Fibroblast of lung (primary cell): ENCODE results near the gene ZC3H15. TPM values are rescaled to one million over a fixed set of nuclear protein-coding genes. Genes with fewer than 3 reads are reported as not detected.

ENCODE experiments used
- DNase-seq, 2 donors: peaks; one replicate each; pipeline versions ENCODE4 v3.0.0 to v3.0.0-alpha.2; 2010; ENCODE audit warnings: low read depth in 2 of 2
- H2AFZ ChIP-seq: 2 replicates; pipeline ENCODE4 v1.5.1; 2012; ENCODE audit warnings: low read length, control low read depth, inconsistent platforms
- H3K27ac ChIP-seq: 2 replicates; pipeline ENCODE4 v1.5.1; 2011; ENCODE audit warnings: low read length, control low read depth; ENCODE audit not compliant: insufficient read depth
- H3K27me3 ChIP-seq: 2 replicates; pipeline ENCODE4 v1.5.1; 2011; ENCODE audit warnings: mild to moderate bottlenecking, low read length; ENCODE audit not compliant: control insufficient read depth, insufficient read depth
- H3K36me3 ChIP-seq: 2 replicates; pipeline ENCODE4 v1.5.1; 2011; ENCODE audit warnings: low read length; ENCODE audit not compliant: control insufficient read depth, insufficient read depth
- H3K4me1 ChIP-seq: 2 replicates; pipeline ENCODE4 v1.5.1; 2011; ENCODE audit warnings: low read length; ENCODE audit not compliant: control insufficient read depth, insufficient read depth; ENCODE audit errors: extremely low read depth
- H3K4me2 ChIP-seq: 2 replicates; pipeline ENCODE4 v1.5.1; 2011; ENCODE audit warnings: low read length, control low read depth; ENCODE audit not compliant: insufficient read depth; ENCODE audit errors: extremely low read depth
- H3K4me3 ChIP-seq, 4 experiments: fragments of 200-600 bp in 1 of 4; sonication (generic) in 1 of 4; replicated peaks in 1 of 4; 2 replicates each; pipeline ENCODE4 v1.5.1; 2011 to 2016; ENCODE audit warnings: low read length in 4 of 4, low read depth in 3 of 4, mild to moderate bottlenecking in 3 of 4, control low read depth in 2 of 4, inconsistent platforms in 1 of 4, mixed read lengths in 1 of 4; ENCODE audit not compliant: insufficient read depth in 1 of 4; ENCODE audit errors: control extremely low read depth in 1 of 4
- H3K79me2 ChIP-seq: 2 replicates; pipeline ENCODE4 v1.5.1; 2012; ENCODE audit warnings: mild to moderate bottlenecking, low read length, inconsistent platforms; ENCODE audit not compliant: control insufficient read depth, insufficient read depth
- H3K9ac ChIP-seq: 2 replicates; pipeline ENCODE4 v1.5.1; 2011; ENCODE audit warnings: mild to moderate bottlenecking, low read length, control low read depth; ENCODE audit not compliant: insufficient read depth
- H3K9me3 ChIP-seq: 2 replicates; pipeline ENCODE4 v1.5.1; 2012; ENCODE audit warnings: low read depth, low read length; ENCODE audit not compliant: control insufficient read depth, insufficient read depth
- H4K20me1 ChIP-seq: 2 replicates; pipeline ENCODE4 v1.5.1; 2011; ENCODE audit warnings: low read length; ENCODE audit not compliant: control insufficient read depth, insufficient read depth; ENCODE audit errors: extremely low read depth
- EZH2 ChIP-seq: IDR thresholded peaks from 2 replicates; pipeline ENCODE4 v1.5.1; 2012; ENCODE audit warnings: low read length, control low read depth, mild to moderate bottlenecking; ENCODE audit errors: missing control alignments
- polyA plus RNA-seq, 2 donors: library from polyadenylated mRNA; depleted of rRNA in 1 of 2; stranded (reverse) in 1 of 2; unstranded in 1 of 2; fragments of >200 nt; gene quantifications; 2 replicates each; pipeline ENCODE4 v1.2.1, GENCODE V29; 2011 to 2012; ENCODE audit warnings: missing spikeins in 1 of 2
- total RNA-seq: library from RNA; depleted of rRNA; stranded (reverse); fragments of >200 nt; gene quantifications from 2 replicates; pipeline ENCODE4 v1.2.1, GENCODE V29; 2014
- TF ChIP-seq, protein P1 (sequence below), 2 donors: IDR thresholded peaks in 1 of 2; conservative IDR thresholded peaks in 1 of 2; 1 replicate in 1 of 2; 2 replicates in 1 of 2; pipeline ENCODE4 v1.5.1; 2011 to 2012; ENCODE audit warnings: low read length in 2 of 2, control low read depth in 1 of 2, inconsistent platforms in 1 of 2, low read depth in 1 of 2, mild to moderate bottlenecking in 1 of 2

ZC3H15 gene
- total and polyA plus RNA-seq, 2 donors (not counting 1 experiment from before 2014, with no cell fraction given), result 79.9 to 83.8 TPM

DNA sequence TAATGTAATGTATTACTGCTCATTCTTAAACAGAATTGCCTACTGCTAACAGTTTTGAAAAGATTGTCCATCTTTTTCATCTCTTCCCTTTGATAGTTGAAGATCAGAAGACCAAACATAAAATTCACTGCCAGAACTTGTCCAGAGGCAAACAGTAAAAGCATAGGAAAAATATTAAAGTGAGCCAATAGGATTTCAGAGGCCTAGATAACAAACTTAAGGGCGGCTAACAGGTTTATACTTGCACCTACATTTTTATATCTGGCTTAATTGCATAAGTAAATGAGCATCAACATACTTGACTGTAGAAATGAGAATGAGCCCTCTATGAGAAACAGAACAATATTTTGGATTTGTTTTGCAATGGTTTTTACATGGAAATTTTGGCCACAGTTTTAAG, 30.3 kb downstream of the ZC3H15 start:
- no peaks in the 10 kb centered on the region for H3K27me3 ChIP-seq
- H2AFZ ChIP-seq, result no peak overlapping the region
- no peak overlapping the region for H3K4me3 ChIP-seq
- TF ChIP-seq, protein P1, sequence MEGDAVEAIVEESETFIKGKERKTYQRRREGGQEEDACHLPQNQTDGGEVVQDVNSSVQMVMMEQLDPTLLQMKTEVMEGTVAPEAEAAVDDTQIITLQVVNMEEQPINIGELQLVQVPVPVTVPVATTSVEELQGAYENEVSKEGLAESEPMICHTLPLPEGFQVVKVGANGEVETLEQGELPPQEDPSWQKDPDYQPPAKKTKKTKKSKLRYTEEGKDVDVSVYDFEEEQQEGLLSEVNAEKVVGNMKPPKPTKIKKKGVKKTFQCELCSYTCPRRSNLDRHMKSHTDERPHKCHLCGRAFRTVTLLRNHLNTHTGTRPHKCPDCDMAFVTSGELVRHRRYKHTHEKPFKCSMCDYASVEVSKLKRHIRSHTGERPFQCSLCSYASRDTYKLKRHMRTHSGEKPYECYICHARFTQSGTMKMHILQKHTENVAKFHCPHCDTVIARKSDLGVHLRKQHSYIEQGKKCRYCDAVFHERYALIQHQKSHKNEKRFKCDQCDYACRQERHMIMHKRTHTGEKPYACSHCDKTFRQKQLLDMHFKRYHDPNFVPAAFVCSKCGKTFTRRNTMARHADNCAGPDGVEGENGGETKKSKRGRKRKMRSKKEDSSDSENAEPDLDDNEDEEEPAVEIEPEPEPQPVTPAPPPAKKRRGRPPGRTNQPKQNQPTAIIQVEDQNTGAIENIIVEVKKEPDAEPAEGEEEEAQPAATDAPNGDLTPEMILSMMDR (conservative IDR thresholded peaks at IDR 0.05 in 1 of 2, IDR thresholded peaks at IDR 0.05 in 1 of 2; ENCODE audit: low read depth in 1 of 2, low read length in 2 of 2), result no peak
- TF ChIP-seq EZH2, result no peak
- H3K27ac ChIP-seq, result no peak overlapping the region
- H3K36me3 ChIP-seq, result no peaks in the 10 kb centered on the region
- no peak for DNase-seq
- H3K79me2 ChIP-seq, result no peaks in the 10 kb centered on the region
- no peaks in the 10 kb centered on the region for H4K20me1 ChIP-seq
- no peaks in the 10 kb centered on the region for H3K9me3 ChIP-seq
- H3K4me2 ChIP-seq, result no peak overlapping the region
- no peaks in the 10 kb centered on the region for H3K4me1 ChIP-seq
- no peak overlapping the region for H3K9ac ChIP-seq

DNA sequence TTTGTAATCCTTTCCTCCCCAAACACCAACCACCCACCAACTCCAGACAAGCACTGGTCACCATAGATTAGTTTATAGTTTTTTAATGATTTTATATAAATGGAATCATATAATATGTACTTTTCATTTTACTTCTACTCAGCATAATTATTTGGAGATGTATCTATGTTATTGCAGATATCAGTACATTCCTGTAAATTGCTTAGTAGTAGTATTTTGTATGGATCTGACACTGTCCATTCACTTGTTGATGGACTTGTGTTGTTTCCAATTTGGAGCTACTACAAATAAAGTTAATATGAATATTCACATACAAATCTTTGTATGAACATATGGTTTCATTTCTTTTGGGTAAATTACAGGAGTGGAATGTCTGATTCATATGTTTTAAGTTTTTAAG, 31.0 kb downstream of the ZC3H15 start:
- no peaks in the 10 kb centered on the region for H3K36me3 ChIP-seq
- DNase-seq, result no peak
- no peak overlapping the region for H3K27ac ChIP-seq
- H3K4me1 ChIP-seq, result no peaks in the 10 kb centered on the region
- no peaks in the 10 kb centered on the region for H4K20me1 ChIP-seq
- H3K27me3 ChIP-seq, result no peaks in the 10 kb centered on the region
- no peak overlapping the region for H3K9ac ChIP-seq
- TF ChIP-seq, protein P1 (conservative IDR thresholded peaks at IDR 0.05 in 1 of 2, IDR thresholded peaks at IDR 0.05 in 1 of 2; ENCODE audit: low read depth in 1 of 2, low read length in 2 of 2), result no peak
- no peak for TF ChIP-seq EZH2
- H2AFZ ChIP-seq, result no peak overlapping the region
- no peak overlapping the region for H3K4me3 ChIP-seq
- no peak overlapping the region for H3K4me2 ChIP-seq
- no peaks in the 10 kb centered on the region for H3K79me2 ChIP-seq
- H3K9me3 ChIP-seq, result no peaks in the 10 kb centered on the region

DNA sequence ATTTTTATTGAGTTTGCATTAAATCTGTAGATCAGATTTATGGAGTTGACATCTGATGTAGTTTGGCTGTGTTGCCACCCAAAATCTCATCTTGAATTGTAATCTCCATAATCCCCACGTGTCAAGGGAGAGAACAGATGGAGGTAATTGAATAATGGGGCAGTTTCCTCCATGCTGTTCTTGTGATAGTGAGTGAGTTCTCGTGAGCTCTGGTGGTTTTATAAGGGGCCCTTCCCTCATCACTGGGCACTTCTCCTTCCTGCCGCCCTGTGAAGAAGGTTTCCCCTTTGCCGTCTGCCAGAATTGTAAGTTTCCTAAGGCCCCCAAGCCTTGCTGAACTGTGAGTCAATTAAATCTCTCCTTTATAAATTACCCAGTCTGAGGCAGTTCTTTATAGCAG, 32.2 kb downstream of the ZC3H15 start:
- no peaks in the 10 kb centered on the region for H3K9me3 ChIP-seq
- H3K36me3 ChIP-seq, result no peaks in the 10 kb centered on the region
- no peak overlapping the region for H3K9ac ChIP-seq
- no peak overlapping the region for H3K27ac ChIP-seq
- H3K4me2 ChIP-seq, result no peak overlapping the region
- H3K27me3 ChIP-seq, result no peaks in the 10 kb centered on the region
- H3K4me1 ChIP-seq, result no peaks in the 10 kb centered on the region
- no peak overlapping the region for H3K4me3 ChIP-seq
- no peaks in the 10 kb centered on the region for H4K20me1 ChIP-seq
- H3K79me2 ChIP-seq, result no peaks in the 10 kb centered on the region
- TF ChIP-seq, protein P1 (conservative IDR thresholded peaks at IDR 0.05 in 1 of 2, IDR thresholded peaks at IDR 0.05 in 1 of 2; ENCODE audit: low read depth in 1 of 2, low read length in 2 of 2), result no peak
- TF ChIP-seq EZH2, result no peak
- H2AFZ ChIP-seq, result no peak overlapping the region
- DNase-seq, result no peak
